NCI-H2107 (cell line): Measurements from ENCODE around the gene ZNF212.
"Not testable (repeated sequence)": the region's sequence is repeated elsewhere in the genome, so short reads cannot be mapped to it uniquely, and the experiment has no call there.

Experiments used
- DNase-seq: peaks from one replicate; lab custom pipeline; 2025; lab: John Stamatoyannopoulos, UW

ZNF212 gene

GRCh38 chr7:149218469-149219420, 20.7 kb upstream of the ZNF212 start:
- DNase-seq, result no peak

DNA sequence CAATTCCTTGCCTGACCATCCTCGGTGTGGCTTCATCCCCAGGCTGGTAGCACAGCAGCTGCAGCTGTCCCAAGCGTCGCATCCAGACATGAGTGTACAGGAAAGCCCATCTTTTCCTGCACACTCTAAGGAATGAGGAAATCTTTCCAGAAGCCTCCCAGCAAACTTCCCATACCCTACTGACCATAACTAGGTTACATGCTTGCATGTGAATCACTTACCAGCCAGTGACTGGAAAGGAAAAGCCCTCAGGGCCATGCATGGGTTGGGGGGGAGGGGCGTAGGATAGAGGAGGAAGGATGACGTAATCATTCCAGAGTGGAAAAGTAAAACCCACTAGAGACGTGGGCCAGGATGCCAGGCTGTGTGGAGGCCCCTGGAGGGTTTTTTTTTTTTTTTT, 18.9 kb upstream of the ZNF212 start:
- DNase-seq, result no peak

DNA sequence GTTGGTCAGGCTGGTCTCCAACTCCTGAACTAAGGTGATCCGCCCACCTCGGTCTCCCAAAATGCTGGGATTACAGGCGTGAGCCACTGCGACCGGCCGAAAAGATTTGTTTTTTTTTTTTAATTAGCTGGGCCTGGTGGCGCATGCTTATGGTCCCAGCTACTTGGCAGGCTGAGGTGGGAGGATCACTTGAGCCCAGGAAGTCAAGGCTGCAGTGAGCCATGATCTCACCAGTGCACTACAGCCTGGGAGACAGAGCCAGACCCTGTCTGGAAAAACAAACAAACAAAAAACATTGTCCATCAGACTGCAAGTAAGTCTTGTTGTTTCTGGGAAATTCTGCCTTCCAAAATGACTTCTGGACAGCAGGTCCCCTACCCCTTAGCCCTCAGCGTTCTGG, 16.3 kb upstream of the ZNF212 start:
- DNase-seq, result no peak

- DNase-seq, result no peak
These were observed 15.7 kb upstream of the ZNF212 start for GRCh38 chr7:149223761-149224160.

DNA sequence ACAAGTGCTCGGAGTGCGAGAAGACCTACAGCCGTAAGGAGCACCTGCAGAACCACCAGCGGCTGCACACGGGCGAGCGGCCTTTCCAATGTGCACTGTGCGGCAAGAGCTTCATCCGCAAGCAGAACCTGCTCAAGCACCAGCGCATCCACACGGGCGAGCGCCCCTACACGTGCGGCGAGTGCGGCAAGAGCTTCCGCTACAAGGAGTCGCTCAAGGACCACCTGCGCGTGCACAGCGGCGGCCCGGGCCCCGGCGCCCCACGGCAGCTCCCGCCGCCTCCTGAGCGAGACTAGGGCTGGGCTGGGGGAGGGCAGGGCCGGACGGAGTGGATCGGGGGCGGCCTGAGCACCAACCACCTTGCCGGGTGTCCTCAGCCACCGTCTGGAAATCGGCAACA, 15.1 kb upstream of the ZNF212 start:
- DNase-seq, result no peak

GRCh38 chr7:149225106-149225505, 14.3 kb upstream of the ZNF212 start:
- no peak for DNase-seq

DNA sequence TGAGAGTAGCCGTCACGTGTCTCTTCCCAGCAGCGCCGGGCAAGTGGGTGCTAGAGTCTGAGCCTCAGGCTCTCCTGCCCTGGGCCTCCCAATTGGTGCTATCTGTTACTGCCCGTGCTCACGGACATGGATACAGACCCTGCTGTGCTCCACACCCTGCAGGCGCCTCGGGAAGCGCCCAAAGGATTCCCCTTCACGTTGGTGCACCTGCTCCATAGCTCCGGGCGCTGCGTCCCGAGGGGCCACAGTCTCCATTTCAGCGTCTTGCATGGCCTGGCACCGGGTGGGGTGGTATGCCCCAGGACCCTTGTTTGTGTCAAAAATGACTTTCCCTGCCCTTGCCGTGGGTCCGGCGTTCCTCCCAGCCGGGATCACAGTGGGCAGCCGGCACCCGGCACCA, 13.8 kb upstream of the ZNF212 start:
- no peak for DNase-seq

DNA sequence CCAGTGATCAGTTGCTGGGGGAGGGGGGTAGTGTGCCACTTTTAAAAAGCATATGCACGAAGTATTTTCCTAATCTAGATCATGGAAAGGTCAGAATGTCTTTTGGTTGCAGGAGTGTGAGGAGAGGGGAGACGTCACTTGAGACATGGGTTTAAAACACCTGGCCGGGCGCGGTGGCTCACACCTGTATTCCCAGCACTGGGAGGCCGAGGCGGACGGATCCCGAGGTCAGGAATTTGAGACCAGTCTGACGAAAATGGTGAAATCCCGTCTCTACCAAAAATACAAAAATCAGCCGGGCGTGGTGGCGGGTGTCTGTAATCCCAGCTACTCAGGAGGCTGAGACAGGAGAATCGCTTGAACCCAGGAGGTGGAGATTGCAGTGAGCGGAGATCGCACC, 13.1 kb upstream of the ZNF212 start:
- not testable (repeated sequence) for DNase-seq

- no peak for DNase-seq
These were observed 12.5 kb upstream of the ZNF212 start for GRCh38 chr7:149226840-149227494.

- DNase-seq, result no peak
These were observed 10.5 kb upstream of the ZNF212 start for GRCh38 chr7:149228831-149229471.

DNA sequence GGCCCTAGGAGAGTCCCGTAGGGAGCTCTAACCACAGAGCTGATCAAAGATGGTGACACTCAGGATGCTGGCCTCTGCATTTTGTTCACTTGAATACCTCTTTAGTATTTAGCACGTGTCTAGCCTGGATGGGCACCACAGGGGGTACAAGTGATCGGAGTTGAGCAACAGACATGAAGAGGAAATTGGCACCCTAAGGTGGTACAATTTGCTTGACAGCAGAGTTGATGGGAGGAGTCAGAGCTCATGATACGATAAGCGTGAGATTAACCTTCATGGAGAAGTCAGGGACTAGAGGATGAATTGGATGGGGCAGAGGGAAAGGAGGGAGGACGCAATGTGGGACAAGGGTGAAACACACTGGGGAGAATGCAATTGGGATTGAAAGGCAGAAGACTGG, 9.9 kb upstream of the ZNF212 start:
- no peak for DNase-seq

GRCh38 chr7:149232362-149232761, 7.1 kb upstream of the ZNF212 start:
- no peak for DNase-seq

DNA sequence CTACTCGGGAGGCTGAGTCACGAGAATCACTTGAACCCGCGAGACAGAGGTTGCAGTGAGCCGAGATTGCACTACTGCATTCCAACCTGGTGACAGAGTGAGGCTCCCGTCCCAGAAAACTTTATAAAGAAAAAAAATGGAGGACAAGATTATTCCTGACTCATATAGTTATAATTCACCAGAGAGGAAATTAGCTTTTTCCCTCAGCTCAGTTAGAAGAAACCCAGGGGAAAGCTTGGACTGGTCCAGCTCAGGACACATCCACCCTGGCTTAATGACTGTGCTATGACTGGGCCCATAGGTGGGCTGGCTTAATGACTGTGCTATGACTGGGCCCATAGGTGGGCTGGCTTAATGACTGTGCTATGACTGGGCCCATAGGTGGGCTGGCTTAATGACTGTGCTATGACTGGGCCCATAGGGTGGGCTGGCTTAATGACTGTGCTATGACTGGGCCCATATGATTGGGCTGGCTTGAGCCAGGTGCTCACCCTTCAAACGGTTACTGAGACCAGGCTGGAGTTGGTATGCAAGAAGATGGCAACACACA, 5.7 kb upstream of the ZNF212 start:
- not testable (repeated sequence) for DNase-seq

GRCh38 chr7:149237502-149237901, 1.9 kb upstream of the ZNF212 start:
- no peak for DNase-seq

GRCh38 chr7:149238051-149238450, 1.4 kb upstream of the ZNF212 start:
- no peak for DNase-seq

DNA sequence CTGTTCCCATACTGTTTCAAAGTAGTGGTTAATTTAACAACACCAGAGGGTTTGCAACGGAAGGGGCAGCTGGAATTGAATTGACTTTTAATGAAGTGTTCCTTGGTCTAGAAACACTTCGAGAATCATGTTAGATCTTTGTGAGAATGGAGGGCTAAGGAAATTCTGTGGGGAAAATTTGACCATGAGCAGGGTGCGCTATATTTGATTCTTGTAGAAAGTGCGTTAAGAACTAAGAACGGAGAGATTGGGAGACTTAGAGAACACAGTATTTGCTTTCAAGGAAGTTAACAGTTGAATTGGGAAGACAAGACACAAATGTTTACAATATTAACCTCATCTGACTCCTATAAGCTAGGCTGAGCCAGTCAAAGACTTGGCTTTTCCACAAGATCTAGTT, 1.2 kb downstream of the ZNF212 start:
- DNase-seq, result no peak

DNA sequence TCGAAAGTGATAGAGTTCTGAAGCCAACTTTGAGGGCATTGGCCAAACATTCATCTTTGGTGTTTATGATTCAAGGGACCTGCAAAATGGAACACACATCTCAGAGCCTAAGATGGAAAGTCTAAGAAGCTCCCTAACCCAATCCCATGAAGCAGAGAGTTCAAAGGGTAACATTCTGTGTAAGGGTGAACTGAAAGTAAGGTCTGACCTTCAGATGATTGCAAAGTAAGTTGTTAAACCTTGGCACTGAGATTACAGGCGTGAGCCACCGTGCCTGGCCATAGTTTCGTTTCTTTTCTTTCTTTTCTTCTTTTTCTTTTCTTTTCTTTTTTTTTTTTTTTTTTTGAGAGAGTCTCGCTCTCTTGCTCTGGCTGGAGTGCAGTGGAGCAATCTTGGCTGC, 2.2 kb downstream of the ZNF212 start:
- no peak for DNase-seq

DNA sequence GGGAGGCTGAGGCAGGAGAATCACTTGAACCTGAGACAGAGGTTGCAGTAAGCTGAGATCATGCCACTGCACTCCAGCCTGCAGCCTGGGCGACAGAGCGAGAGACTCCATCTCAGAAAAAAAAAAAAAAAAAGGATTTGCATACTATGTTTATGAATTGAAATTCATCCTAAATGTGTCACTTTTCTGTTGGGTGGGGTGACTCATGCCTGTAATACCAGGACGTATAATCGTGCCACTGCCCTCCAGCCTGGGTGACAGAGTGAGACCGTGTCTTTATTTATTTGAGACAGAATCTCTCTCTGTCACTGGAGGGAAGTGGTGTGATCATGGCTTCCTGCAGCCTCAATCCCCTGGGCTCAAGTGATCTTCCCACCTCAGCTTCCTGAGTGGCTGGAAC, 5.8 kb downstream of the ZNF212 start:
- no peak for DNase-seq

GRCh38 chr7:149245744-149246143, 6.3 kb downstream of the ZNF212 start:
- DNase-seq, result no peak

GRCh38 chr7:149248777-149249176, 9.3 kb downstream of the ZNF212 start:
- no peak for DNase-seq

GRCh38 chr7:149250151-149250550, 10.7 kb downstream of the ZNF212 start:
- DNase-seq, result not testable (repeated sequence)

DNA sequence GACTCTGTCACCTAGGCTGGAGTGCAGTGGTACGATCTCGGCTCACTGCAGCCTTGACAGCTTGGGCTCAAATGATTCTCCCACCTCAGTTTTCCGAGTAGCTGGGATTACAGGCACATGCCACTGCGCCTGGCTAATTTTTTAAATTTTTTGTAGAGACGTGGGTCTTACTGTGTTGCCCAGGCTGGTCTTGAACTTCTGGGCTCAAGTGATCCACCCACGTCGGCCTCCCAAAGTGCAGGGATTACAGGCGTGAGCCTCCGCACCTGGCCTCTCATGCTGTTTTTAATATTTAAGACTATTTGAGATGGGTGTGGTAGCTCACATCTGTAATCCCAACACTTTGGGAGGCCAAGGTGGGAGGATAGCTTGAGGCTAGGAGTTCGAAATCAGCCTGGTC, 12.1 kb downstream of the ZNF212 start:
- DNase-seq, result not testable (repeated sequence)

DNA sequence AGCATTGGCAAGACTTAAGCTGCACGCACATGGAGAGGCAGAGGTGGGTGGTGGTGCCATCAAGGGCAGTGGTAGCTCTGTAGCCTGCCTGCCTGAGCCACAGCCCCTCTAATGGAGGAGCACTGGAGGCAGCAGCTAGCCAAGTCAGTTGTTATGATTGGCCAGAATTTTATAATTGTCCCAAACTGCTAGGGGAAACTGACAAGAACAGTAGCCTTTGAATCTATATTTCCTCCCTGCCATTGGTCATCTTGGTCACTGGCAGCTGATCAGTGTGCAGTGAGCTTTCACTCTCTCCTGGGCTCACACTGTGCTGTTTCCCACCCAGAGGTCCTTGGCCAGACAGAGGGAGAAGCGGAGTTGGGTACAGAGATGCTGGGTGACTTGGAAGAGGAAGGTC, 12.9 kb downstream of the ZNF212 start:
- no peak for DNase-seq
